GM21360 (cell line): ENCODE data around the gene NT5C3A.

ENCODE experiments used
- ATAC-seq: cut with Tn5 transposase; IDR thresholded peaks from one replicate; pipeline ENCODE4 v1.9.1; 2021; ENCODE audit warnings: mild to moderate bottlenecking, moderate library complexity; ENCODE audit not compliant: unreplicated experiment

The NT5C3A gene

GRCh38 chr7:33076737-33077136 lies 14.2 kb upstream of the NT5C3A start:
- ATAC-seq = no peak

GRCh38 chr7:33075818-33076518 lies 13.4 kb upstream of the NT5C3A start:
- no peak for ATAC-seq

- ATAC-seq = no peak
These were observed 10.7 kb upstream of the NT5C3A start for GRCh38 chr7:33073243-33073642.

GRCh38 chr7:33072471-33072870 lies 9.9 kb upstream of the NT5C3A start:
- ATAC-seq = no peak

GRCh38 chr7:33070831-33071230 lies 8.3 kb upstream of the NT5C3A start:
- ATAC-seq = no peak

- no peak for ATAC-seq
These were observed 7.7 kb upstream of the NT5C3A start for GRCh38 chr7:33070277-33070676.

- ATAC-seq = no peak
These were observed 5.3 kb upstream of the NT5C3A start for GRCh38 chr7:33067921-33068320.

- ATAC-seq = no peak
These were observed 4.2 kb upstream of the NT5C3A start for GRCh38 chr7:33066771-33067170.

GRCh38 chr7:33065981-33066380 lies 3.4 kb upstream of the NT5C3A start:
- ATAC-seq = no peak

- peak; percentile 93 for ATAC-seq
These were observed 337 bp upstream of the NT5C3A start for GRCh38 chr7:33062782-33063443.

- ATAC-seq = no peak
These were observed 1.2 kb downstream of the NT5C3A start for GRCh38 chr7:33061282-33061937.

GRCh38 chr7:33059635-33060034 lies 2.9 kb downstream of the NT5C3A start:
- ATAC-seq = no peak

GRCh38 chr7:33055158-33055557 lies 7.4 kb downstream of the NT5C3A start:
- ATAC-seq = no peak

GRCh38 chr7:33054261-33054964 lies 8.2 kb downstream of the NT5C3A start:
- no peak for ATAC-seq

GRCh38 chr7:33053721-33054120 lies 8.9 kb downstream of the NT5C3A start:
- ATAC-seq = no peak

- no peak for ATAC-seq
These were observed 11.8 kb downstream of the NT5C3A start for GRCh38 chr7:33050535-33051318.

GRCh38 chr7:33048704-33049103 lies 13.9 kb downstream of the NT5C3A start:
- ATAC-seq = no peak

GRCh38 chr7:33048257-33048656 lies 14.3 kb downstream of the NT5C3A start:
- no peak for ATAC-seq

- no peak for ATAC-seq
These were observed 17.6 kb downstream of the NT5C3A start for GRCh38 chr7:33044986-33045385.

- no peak for ATAC-seq
These were observed 18.2 kb downstream of the NT5C3A start for GRCh38 chr7:33044401-33044718.
